GM12878 (cell line): ENCODE results near the gene DDIT3. TPM values are rescaled to one million over a fixed set of nuclear protein-coding genes. Genes with fewer than 3 reads are reported as not detected.

Experiments used
- ATAC-seq: fragments of 200-7000 bp; cut with Tn5 transposase; 3 replicates; pipeline ENCODE4 v1.9.1; 2020; ENCODE audit warnings: mild to moderate bottlenecking, moderate library complexity
- BruUV-seq: library from RNA; stranded (reverse); fragments of 400-500 nt; replicated peaks from 2 replicates; lab custom pipeline; 2021; lab: Mats Ljungman, UMichigan
- CTCF ChIA-PET: fragments of 300-600 bp; sonication (Branson Sonifier 250); formaldehyde crosslinking; extraction: SDS; loops from one replicate; lab custom pipeline; 2021; ENCODE audit warnings: inconsistent platforms; lab: Yijun Ruan, JAX
- POLR2A ChIA-PET: fragments of 350-600 bp; formaldehyde crosslinking; extraction: SDS; loops from one replicate; lab custom pipeline; 2021; ENCODE audit warnings: inconsistent platforms; lab: Charles Lee
- RAD21 ChIA-PET: fragments of 300-600 bp; sonication (Branson Sonifier 250); formaldehyde crosslinking; loops from one replicate; lab custom pipeline; 2023; ENCODE audit warnings: antibody characterized with exemption; ENCODE audit not compliant: unreplicated experiment; lab: Charles Lee
- SMC1A ChIA-PET: fragments of 300-600 bp; sonication (Branson Sonifier 250); formaldehyde crosslinking; loops from one replicate; lab custom pipeline; 2023; ENCODE audit not compliant: unreplicated experiment, uncharacterized antibody; lab: Charles Lee
- DNase-seq: peaks from one replicate; pipeline ENCODE4 v3.0.0-alpha.2; 2011; ENCODE audit warnings: low read depth, low spot score
- FAIRE-seq: peaks from 3 replicates; lab custom pipeline; 2011; peaks lifted over from hg19 to GRCh38; lab: Jason Lieb, UNC
- H2AFZ ChIP-seq: 2 replicates; pipeline ENCODE4 v1.6.0; 2011; ENCODE audit warnings: low read depth, low read length, control low read depth; ENCODE audit not compliant: control insufficient read depth
- H3K27ac ChIP-seq: 2 replicates; pipeline ENCODE4 v1.5.1; 2011; ENCODE audit warnings: control low read depth; ENCODE audit not compliant: control insufficient read depth, insufficient read depth
- H3K27me3 ChIP-seq, 2 experiments: replicated peaks in 1 of 2; 2 replicates each; pipeline versions ENCODE4 v1.6.0 to v1.6.1; 2011; ENCODE audit warnings: low read length in 1 of 2; ENCODE audit not compliant: control insufficient read depth in 2 of 2, insufficient read depth in 2 of 2
- H3K36me3 ChIP-seq, 2 experiments: 2 replicates each; pipeline ENCODE4 v1.5.1; 2011; ENCODE audit warnings: low read length in 1 of 2; ENCODE audit not compliant: control insufficient read depth in 2 of 2, insufficient read depth in 2 of 2
- H3K4me1 ChIP-seq: 2 replicates; pipeline ENCODE4 v1.6.1; 2011; ENCODE audit warnings: mild to moderate bottlenecking, low read length, moderate library complexity, mixed read lengths; ENCODE audit not compliant: control insufficient read depth, insufficient read depth
- H3K4me2 ChIP-seq: 2 replicates; pipeline ENCODE4 v1.6.0; 2011; ENCODE audit warnings: control low read depth; ENCODE audit not compliant: control insufficient read depth, insufficient read depth
- H3K4me3 ChIP-seq: fragments of 200-600 bp; sonication (generic); 2 replicates; pipeline ENCODE4 v1.5.1; 2016
- H3K79me2 ChIP-seq: 2 replicates; pipeline ENCODE4 v1.6.0; 2011; ENCODE audit warnings: low read length; ENCODE audit not compliant: control insufficient read depth, insufficient read depth
- H3K9ac ChIP-seq: 2 replicates; pipeline ENCODE4 v1.8.0; 2011; ENCODE audit warnings: low read length, control low read depth, mixed read lengths; ENCODE audit not compliant: control insufficient read depth, insufficient read depth
- H3K9me3 ChIP-seq: replicated peaks from 3 replicates; pipeline ENCODE4 v1.5.1; 2011; ENCODE audit warnings: mild to moderate bottlenecking, low read length; ENCODE audit not compliant: control insufficient read depth, insufficient read depth
- H4K20me1 ChIP-seq: 2 replicates; pipeline ENCODE4 v1.6.0; 2011; ENCODE audit not compliant: control insufficient read depth, insufficient read depth
- CEBPB ChIP-seq, 2 experiments: fragments of 150-350 bp in 1 of 2; IDR thresholded peaks; 2 replicates each; pipeline ENCODE4 v1.6.1; 2012 to 2014; ENCODE audit warnings: low read depth in 2 of 2, low read length in 2 of 2, borderline replicate concordance in 1 of 2, inconsistent platforms in 1 of 2
- ESRRA ChIP-seq: IDR thresholded peaks from 2 replicates; pipeline ENCODE4 v1.6.1; 2012; ENCODE audit warnings: mild to moderate bottlenecking, low read length, improper control_type of control experiment
- HDAC2 ChIP-seq: fragments of 200-600 bp; sonication (generic); IDR thresholded peaks from 2 replicates; pipeline ENCODE4 v1.6.1; 2017
- HDAC6 ChIP-seq: fragments of 200-600 bp; sonication (generic); IDR thresholded peaks from one replicate; pipeline ENCODE4 v1.8.0; 2017; ENCODE audit warnings: antibody characterized with exemption; ENCODE audit not compliant: unreplicated experiment
- MLLT1 ChIP-seq: fragments of 450-650 bp; IDR thresholded peaks from 2 replicates; pipeline ENCODE4 v1.6.1; 2016; ENCODE audit warnings: mild to moderate bottlenecking
- NR2F1 ChIP-seq: fragments of 450-650 bp; conservative IDR thresholded peaks from 2 replicates; pipeline ENCODE4 v1.6.1; 2017; ENCODE audit warnings: mild to moderate bottlenecking
- SRF ChIP-seq, 2 experiments: IDR thresholded peaks; 2 replicates each; pipeline ENCODE4 v1.6.1; 2011; ENCODE audit warnings: low read depth in 2 of 2, low read length in 2 of 2, mild to moderate bottlenecking in 1 of 2, moderate library complexity in 1 of 2
- TCF3 ChIP-seq: IDR thresholded peaks from 2 replicates; pipeline ENCODE4 v1.6.1; 2012; ENCODE audit warnings: low read depth, mild to moderate bottlenecking, low read length, borderline replicate concordance; ENCODE audit not compliant: insufficient read depth
- WGBS: methylation state at CpG from one replicate; pipeline ENCODE4 v1.1.6; 2016; ENCODE audit warnings: low lambda C conversion rate; ENCODE audit not compliant: insufficient replicate concordance, insufficient coverage; ENCODE audit errors: missing lambda C conversion rate; 5-methylcytosine and 5-hydroxymethylcytosine counted together
- in situ Hi-C: fragments of 300-500 bp; cut with MboI; formaldehyde crosslinking; loops from 9 replicates; pipeline ENCODE4 v1.14.3; 2018; ENCODE audit warnings: mixed read lengths
- intact Hi-C: fragments of 100-400 bp; cut with micrococcal nuclease; formaldehyde crosslinking; loops from one replicate; pipeline ENCODE4 v1.14.2; 2022; ENCODE audit not compliant: unreplicated experiment
- polyA plus RNA-seq, 11 experiments: library from polyadenylated mRNA; depleted of rRNA in 4 of 11; unstranded in 6 of 11; stranded (reverse) in 5 of 11; fragments of >200 nt; fragmentation: Nextera tagmentation in 4 of 11; fragmentation: Illumina TruSeq in 1 of 11; extraction: Ambion mirVana in 4 of 11; extraction: Trizol in 1 of 11; gene quantifications; 1 replicate in 1 of 11; 2 replicates in 10 of 11; pipeline versions ENCODE4 v1.2.1 to v1.2.3, GENCODE V29; 2011 to 2016; ENCODE audit warnings: inconsistent platforms in 2 of 11, missing spikeins in 2 of 11, low read depth in 1 of 11
- total RNA-seq, 4 experiments: library from RNA; depleted of rRNA in 3 of 4; stranded (reverse); fragments of >200 nt in 3 of 4; fragmentation: Illumina TruSeq in 1 of 4; extraction: Trizol in 1 of 4; gene quantifications; 2 replicates each; pipeline versions ENCODE4 v1.2.1 to v1.2.3, GENCODE V29; 2013 to 2021
- TF ChIP-seq, protein P1 (sequence below): fragments of 450-650 bp; IDR thresholded peaks from 2 replicates; pipeline ENCODE4 v1.6.1; 2017; ENCODE audit warnings: mild to moderate bottlenecking, moderate library complexity

Gene DDIT3
- total and polyA plus RNA-seq, 10 of the 15 experiments (the other 5 are each of a cell fraction or from before 2014, with no cell fraction given): 9.2 to 28.9 (median 15.5) TPM

GRCh38 chr12:57554453-57554852 lies 34.1 kb upstream of the DDIT3 start:
- no peak for TF ChIP-seq ESRRA
- no peak for TF ChIP-seq SRF (IDR thresholded peaks at IDR 0.05; ENCODE audit: low read depth in 2 of 2, low read length in 2 of 2)
- no peak overlapping the region for H3K4me2 ChIP-seq
- CTCF ChIA-PET: interaction anchor here (1.7 kb wide), 1 partner anchor 99 kb away, joined by 4 read pairs; the partner anchor contains the start of gene INHBE

DNA sequence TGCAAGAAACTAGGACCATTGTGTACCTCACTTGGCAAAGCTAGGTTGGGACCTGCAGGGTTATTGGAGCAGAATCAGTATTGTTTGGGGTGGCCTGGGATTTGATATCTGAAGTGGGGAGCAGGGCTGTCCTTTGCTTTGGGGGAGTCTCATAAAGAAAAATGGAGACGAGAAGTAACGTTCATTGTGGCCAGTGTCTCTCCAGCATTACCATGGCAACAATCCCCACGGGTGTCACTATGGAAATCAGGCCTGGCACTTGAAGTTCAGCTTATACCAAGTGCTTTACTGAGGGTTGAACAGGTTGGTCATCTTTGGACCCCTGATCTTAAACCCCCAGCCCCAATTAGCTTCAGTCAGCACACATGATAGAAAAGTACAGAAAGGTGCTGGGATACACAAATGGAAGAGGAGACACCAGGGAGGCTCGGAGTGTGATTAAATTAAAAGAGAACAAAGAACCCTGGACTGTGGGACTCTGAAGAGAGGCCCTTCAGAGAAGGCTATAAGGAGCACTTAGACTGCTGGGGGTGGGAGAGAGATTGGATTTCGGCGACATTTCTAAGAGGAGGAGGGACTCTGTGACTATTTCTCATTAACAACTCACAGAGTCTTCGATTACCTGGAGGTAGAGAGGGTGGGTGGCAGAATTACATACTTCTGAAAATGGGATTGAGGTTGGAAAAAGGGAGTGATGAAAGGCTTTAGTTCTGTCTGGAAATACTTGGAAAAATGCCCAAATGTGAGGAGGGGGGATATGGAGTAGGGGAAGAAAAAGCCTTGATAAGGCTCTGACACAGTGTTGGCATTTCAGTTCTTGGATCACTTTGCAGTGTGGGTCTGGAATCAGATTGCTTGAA lies 33.3 kb upstream of the DDIT3 start:
- H3K4me1 ChIP-seq: 0 out of 2 replicates have a peak, but pooled peaks cover 2% of the 10 kb centered on the region

More at GRCh38 chr12:57554453-57554852, 34.1 kb upstream of the DDIT3 start:
- Histone ChIP-seq H3K27me3 (peaks cover 0 to 3% of the 10 kb centered on the region in 2 experiments; a peak in 1 of 4 replicates), H3K9ac (no peak overlapping the region), H3K4me3 (no peak overlapping the region), H3K27ac (no peak overlapping the region), H3K9me3 (no peaks in the 10 kb centered on the region), H3K79me2 (no peaks in the 10 kb centered on the region), H3K4me1 (0 out of 2 replicates have a peak, but pooled peaks cover under 1% of the 10 kb centered on the region), H3K36me3 (no peaks in the 10 kb centered on the region), H2AFZ (no peak overlapping the region), H4K20me1 (no peaks in the 10 kb centered on the region)
- FAIRE-seq (no peak), ATAC-seq (no peak), DNase-seq (no peak)
- BruUV-seq: no TSS peak
- ChIA-PET SMC1A (no interaction called here), POLR2A (no interaction called here), RAD21 (no interaction called here)
- in situ Hi-C loops (no loop called here), intact Hi-C loops (no loop called here)
- 75% methylated on average over 2 of the region's 2 CpGs for WGBS

More for the DNA sequence above, 33.3 kb upstream of the DDIT3 start:
- no peaks in the 10 kb centered on the region for H3K36me3 ChIP-seq
- RAD21 ChIA-PET: no interaction called here
- peaks cover 0 to 3% of the 10 kb centered on the region in 2 experiments; a peak in 2 of 4 replicates for H3K27me3 ChIP-seq
- ATAC-seq: no peak
- H4K20me1 ChIP-seq: no peaks in the 10 kb centered on the region
- no peak for DNase-seq
- WGBS: 32% methylated on average over 7 of the region's 7 CpGs
- TF ChIP-seq TCF3 (no peak), HDAC6 (no peak), MLLT1 (no peak), HDAC2 (no peak), CEBPB (IDR thresholded peaks at IDR 0.05; ENCODE audit: borderline replicate concordance in 1 of 2, low read depth in 2 of 2, low read length in 2 of 2) (no peak), NR2F1 (no peak)
- TF ChIP-seq, protein P1, sequence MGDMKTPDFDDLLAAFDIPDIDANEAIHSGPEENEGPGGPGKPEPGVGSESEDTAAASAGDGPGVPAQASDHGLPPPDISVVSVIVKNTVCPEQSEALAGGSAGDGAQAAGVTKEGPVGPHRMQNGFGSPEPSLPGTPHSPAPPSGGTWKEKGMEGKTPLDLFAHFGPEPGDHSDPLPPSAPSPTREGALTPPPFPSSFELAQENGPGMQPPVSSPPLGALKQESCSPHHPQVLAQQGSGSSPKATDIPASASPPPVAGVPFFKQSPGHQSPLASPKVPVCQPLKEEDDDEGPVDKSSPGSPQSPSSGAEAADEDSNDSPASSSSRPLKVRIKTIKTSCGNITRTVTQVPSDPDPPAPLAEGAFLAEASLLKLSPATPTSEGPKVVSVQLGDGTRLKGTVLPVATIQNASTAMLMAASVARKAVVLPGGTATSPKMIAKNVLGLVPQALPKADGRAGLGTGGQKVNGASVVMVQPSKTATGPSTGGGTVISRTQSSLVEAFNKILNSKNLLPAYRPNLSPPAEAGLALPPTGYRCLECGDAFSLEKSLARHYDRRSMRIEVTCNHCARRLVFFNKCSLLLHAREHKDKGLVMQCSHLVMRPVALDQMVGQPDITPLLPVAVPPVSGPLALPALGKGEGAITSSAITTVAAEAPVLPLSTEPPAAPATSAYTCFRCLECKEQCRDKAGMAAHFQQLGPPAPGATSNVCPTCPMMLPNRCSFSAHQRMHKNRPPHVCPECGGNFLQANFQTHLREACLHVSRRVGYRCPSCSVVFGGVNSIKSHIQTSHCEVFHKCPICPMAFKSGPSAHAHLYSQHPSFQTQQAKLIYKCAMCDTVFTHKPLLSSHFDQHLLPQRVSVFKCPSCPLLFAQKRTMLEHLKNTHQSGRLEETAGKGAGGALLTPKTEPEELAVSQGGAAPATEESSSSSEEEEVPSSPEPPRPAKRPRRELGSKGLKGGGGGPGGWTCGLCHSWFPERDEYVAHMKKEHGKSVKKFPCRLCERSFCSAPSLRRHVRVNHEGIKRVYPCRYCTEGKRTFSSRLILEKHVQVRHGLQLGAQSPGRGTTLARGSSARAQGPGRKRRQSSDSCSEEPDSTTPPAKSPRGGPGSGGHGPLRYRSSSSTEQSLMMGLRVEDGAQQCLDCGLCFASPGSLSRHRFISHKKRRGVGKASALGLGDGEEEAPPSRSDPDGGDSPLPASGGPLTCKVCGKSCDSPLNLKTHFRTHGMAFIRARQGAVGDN: no peak
- H3K79me2 ChIP-seq: no peaks in the 10 kb centered on the region
- SMC1A ChIA-PET: no interaction called here
- no peak overlapping the region for H3K9ac ChIP-seq
- H3K9me3 ChIP-seq: no peaks in the 10 kb centered on the region
- H2AFZ ChIP-seq: no peak overlapping the region; the same call in 1 of the 2 replicates
- in situ Hi-C loops: no loop called here
- FAIRE-seq: no peak
- CTCF ChIA-PET: interaction anchor here (1.0 to 1.8 kb wide), 5 partner anchors 10 to 98 kb away, joined by 3 to 9 read pairs (median 4); partner anchors contain the start of gene INHBE
- no TSS peak for BruUV-seq
- intact Hi-C loops: no loop called here
- no peak overlapping the region for H3K4me3 ChIP-seq
- H3K27ac ChIP-seq: no peak overlapping the region
- H3K4me2 ChIP-seq: no peak overlapping the region
- POLR2A ChIA-PET: no interaction called here
